ENCODE results near the gene SHC2. TPM values are rescaled to one million over a fixed set of nuclear protein-coding genes. Genes with fewer than 3 reads are reported as not detected.
"Not testable (repeated sequence)": the region's sequence is repeated elsewhere in the genome, so short reads cannot be mapped to it uniquely, and the experiment has no call there.

The SHC2 gene
- total RNA-seq, 2 experiments from 2014 or later: not detected

- no peak overlapping the region for H3K27ac Mint-ChIP-seq
- peaks cover 5% of the 10 kb centered on the region for H3K4me1 Mint-ChIP-seq
- ChIA-PET POLR2A (no interaction called here), CTCF (no interaction called here)
- H3K27me3 Mint-ChIP-seq: peaks cover 6% of the 10 kb centered on the region
- no peaks in the 10 kb centered on the region for H3K9me3 Mint-ChIP-seq
- H3K4me3 Mint-ChIP-seq: no peak overlapping the region
- no peaks in the 10 kb centered on the region for H3K36me3 Mint-ChIP-seq (ENCODE audit: low read depth)
- no peak for DNase-seq
Observed at GRCh38 chr19:413756-414420, 46.9 kb downstream of the SHC2 start.

- no peaks in the 10 kb centered on the region for H3K36me3 Mint-ChIP-seq (ENCODE audit: low read depth)
- H3K27me3 Mint-ChIP-seq: peaks cover 6% of the 10 kb centered on the region
- no peak overlapping the region for H3K4me3 Mint-ChIP-seq
- CTCF ChIA-PET: interaction anchor here (0.6 to 0.7 kb wide), 2 partner anchors 50 to 73 kb away, joined by 3 read pairs; no protein-coding TSS in a partner anchor
- DNase-seq: no peak
- POLR2A ChIA-PET: no interaction called here
- no peak overlapping the region for H3K27ac Mint-ChIP-seq
- peaks cover 5% of the 10 kb centered on the region for H3K4me1 Mint-ChIP-seq
- H3K9me3 Mint-ChIP-seq: no peaks in the 10 kb centered on the region
Observed at GRCh38 chr19:412356-413355, 48.2 kb downstream of the SHC2 start.

- Mint-ChIP-seq H3K27me3 (peaks cover 6% of the 10 kb centered on the region), H3K4me1 (peaks cover 5% of the 10 kb centered on the region)
- CTCF ChIA-PET: no interaction called here
Observed at GRCh38 chr19:411723-412355, 49.0 kb downstream of the SHC2 start.

GRCh38 chr19:411121-411722 lies 49.6 kb downstream of the SHC2 start:
- POLR2A ChIA-PET; CTCF ChIA-PET; H3K36me3 Mint-ChIP-seq (ENCODE audit: low read depth); H3K4me3 Mint-ChIP-seq; H3K4me1 Mint-ChIP-seq; H3K27ac Mint-ChIP-seq; DNase-seq; H3K27me3 Mint-ChIP-seq; H3K9me3 Mint-ChIP-seq: not testable (repeated sequence)

More at GRCh38 chr19:411723-412355, 49.0 kb downstream of the SHC2 start:
- Mint-ChIP-seq H3K36me3 (ENCODE audit: low read depth) (no peaks in the 10 kb centered on the region), H3K9me3 (no peaks in the 10 kb centered on the region), H3K4me3 (no peak overlapping the region), H3K27ac (no peak overlapping the region)
- DNase-seq: no peak
- POLR2A ChIA-PET: no interaction called here

GRCh38 chr19:410243-410781 lies 50.5 kb downstream of the SHC2 start:
- ChIA-PET POLR2A (no interaction called here), CTCF (interaction anchor here (1.2 kb wide), 1 partner anchor 96 kb away, joined by 3 read pairs; no protein-coding TSS in a partner anchor)
- no peak overlapping the region for H3K27ac Mint-ChIP-seq
- no peak overlapping the region for H3K4me3 Mint-ChIP-seq
- no peaks in the 10 kb centered on the region for H3K36me3 Mint-ChIP-seq (ENCODE audit: low read depth)
- H3K27me3 Mint-ChIP-seq: peaks cover 6% of the 10 kb centered on the region
- H3K9me3 Mint-ChIP-seq: no peaks in the 10 kb centered on the region
- no peak for DNase-seq
- peaks cover 5% of the 10 kb centered on the region for H3K4me1 Mint-ChIP-seq

GRCh38 chr19:409516-410242 lies 51.2 kb downstream of the SHC2 start:
- Mint-ChIP-seq H3K36me3 (ENCODE audit: low read depth) (no peaks in the 10 kb centered on the region), H3K9me3 (no peaks in the 10 kb centered on the region), H3K4me3 (peak overlapping the region; percentile 49), H3K27ac (peak overlapping the region; percentile 9), H3K4me1 (peaks cover 5% of the 10 kb centered on the region), H3K27me3 (peaks cover 6% of the 10 kb centered on the region)
- POLR2A ChIA-PET: no interaction called here
- no peak for DNase-seq
- CTCF ChIA-PET: interaction anchor here (1.2 kb wide), 1 partner anchor 97 kb away, joined by 3 read pairs; no protein-coding TSS in a partner anchor

- H3K27ac Mint-ChIP-seq: peak within 1 kb of the TSS; percentile 9
- ChIA-PET CTCF (interaction anchor here (1.2 kb wide), 1 partner anchor 98 kb away, joined by 3 read pairs; no protein-coding TSS in a partner anchor), POLR2A (no interaction called here)
- no peaks in the 10 kb centered on the region for H3K9me3 Mint-ChIP-seq
- peaks cover 6% of the 10 kb centered on the region for H3K27me3 Mint-ChIP-seq
- peak within 1 kb of the TSS; percentile 49 for H3K4me3 Mint-ChIP-seq
- H3K4me1 Mint-ChIP-seq: peaks cover 5% of the 10 kb centered on the region
- DNase-seq: no peak
- H3K36me3 Mint-ChIP-seq (ENCODE audit: low read depth): no peaks in the 10 kb centered on the region
Observed at GRCh38 chr19:408902-409515, 51.8 kb downstream of the SHC2 start, which contains the start of gene C2CD4C. Gene C2CD4C (minus strand): TSS chr19:409147. CDS start chr19:408361, 786 bp downstream.

GRCh38 chr19:408441-408901 lies 52.4 kb downstream of the SHC2 start:
- no peak for DNase-seq
- Mint-ChIP-seq H3K27me3 (peaks cover 6% of the 10 kb centered on the region), H3K4me3 (no peak overlapping the region), H3K36me3 (ENCODE audit: low read depth) (no peaks in the 10 kb centered on the region), H3K9me3 (no peaks in the 10 kb centered on the region), H3K4me1 (peaks cover 5% of the 10 kb centered on the region), H3K27ac (no peak overlapping the region)
- ChIA-PET POLR2A (no interaction called here), CTCF (no interaction called here)

- Mint-ChIP-seq H3K36me3 (ENCODE audit: low read depth) (no peaks in the 10 kb centered on the region), H3K27ac (no peak overlapping the region), H3K9me3 (no peaks in the 10 kb centered on the region), H3K27me3 (peaks cover 6% of the 10 kb centered on the region), H3K4me1 (peaks cover 5% of the 10 kb centered on the region), H3K4me3 (no peak overlapping the region)
- POLR2A ChIA-PET: no interaction called here
- CTCF ChIA-PET: no interaction called here
- DNase-seq: no peak
Observed at GRCh38 chr19:407511-408440, 53.1 kb downstream of the SHC2 start.

- POLR2A ChIA-PET: no interaction called here
- CTCF ChIA-PET: no interaction called here
- H3K36me3 Mint-ChIP-seq (ENCODE audit: low read depth): no peaks in the 10 kb centered on the region
Observed at GRCh38 chr19:406971-407510, 53.8 kb downstream of the SHC2 start.

More at GRCh38 chr19:406971-407510, 53.8 kb downstream of the SHC2 start:
- Mint-ChIP-seq H3K4me1 (peaks cover 5% of the 10 kb centered on the region), H3K4me3 (no peak overlapping the region), H3K9me3 (no peaks in the 10 kb centered on the region), H3K27me3 (peaks cover 6% of the 10 kb centered on the region), H3K27ac (no peak overlapping the region)
- no peak for DNase-seq
